ENCODE measurements around the gene TSPAN10. TPM values are rescaled to one million over a fixed set of nuclear protein-coding genes. Genes with fewer than 3 reads are reported as not detected.

The TSPAN10 gene
- total RNA-seq, 1 experiment from 2014 or later, result 1.7 TPM

DNA sequence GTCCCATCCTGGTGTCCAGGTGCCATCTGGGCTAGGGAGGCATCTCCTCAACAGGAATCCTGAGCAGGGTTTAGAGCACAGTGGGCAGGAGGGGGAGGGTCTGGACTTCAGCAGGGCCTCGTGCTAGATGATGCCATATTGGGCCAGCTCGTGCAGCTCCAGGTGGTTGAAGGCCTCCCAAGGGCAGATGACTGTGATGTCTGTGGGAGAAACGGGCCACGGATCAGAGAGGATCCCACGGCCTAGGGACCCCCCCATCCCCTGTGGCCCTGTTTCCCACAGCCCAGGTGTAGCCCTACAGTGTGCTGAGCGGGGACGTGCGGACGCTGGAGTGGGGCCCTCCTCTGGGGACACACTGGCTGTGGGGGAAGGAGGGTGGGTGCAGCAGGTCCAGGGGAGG lies 14.0 kb downstream of the TSPAN10 start:
- H3K4me1 ChIP-seq (ENCODE audit: low read length), result no peaks in the 10 kb centered on the region
- H4K20me1 ChIP-seq (ENCODE audit: insufficient read depth, low read depth, low read length), result no peaks in the 10 kb centered on the region
- no peak for DNase-seq
- no peak overlapping the region for H3K4me2 ChIP-seq (ENCODE audit: low read depth, low read length, poor library complexity, severe bottlenecking)
- no peaks in the 10 kb centered on the region for H3K79me2 ChIP-seq (ENCODE audit: low read length)
- H3K27me3 ChIP-seq (ENCODE audit: low read length), result no peaks in the 10 kb centered on the region
- no peak overlapping the region for H2AFZ ChIP-seq (ENCODE audit: low read length)
- H3K36me3 ChIP-seq (ENCODE audit: insufficient read depth, low read length), result no peaks in the 10 kb centered on the region
- H3K9me2 ChIP-seq (replicated peaks; ENCODE audit: insufficient read depth, low read length), result no peaks in the 10 kb centered on the region
- no peak overlapping the region for H3K4me3 ChIP-seq (ENCODE audit: low read length)
- H3K27ac ChIP-seq (ENCODE audit: low read length), result no peak overlapping the region
- H3K9ac ChIP-seq (ENCODE audit: low read length), result no peak overlapping the region
- H3K9me3 ChIP-seq (ENCODE audit: low read length), result no peaks in the 10 kb centered on the region

- H3K27me3 ChIP-seq (ENCODE audit: low read length), result no peaks in the 10 kb centered on the region
- H2AFZ ChIP-seq (ENCODE audit: low read length), result no peak overlapping the region
- no peaks in the 10 kb centered on the region for H3K9me2 ChIP-seq (replicated peaks; ENCODE audit: insufficient read depth, low read length)
- H3K27ac ChIP-seq (ENCODE audit: low read length), result no peak overlapping the region
- H3K4me1 ChIP-seq (ENCODE audit: low read length), result no peaks in the 10 kb centered on the region
- H3K36me3 ChIP-seq (ENCODE audit: insufficient read depth, low read length), result no peaks in the 10 kb centered on the region
- no peaks in the 10 kb centered on the region for H3K79me2 ChIP-seq (ENCODE audit: low read length)
- DNase-seq, result no peak
- no peak overlapping the region for H3K4me3 ChIP-seq (ENCODE audit: low read length)
- H3K9ac ChIP-seq (ENCODE audit: low read length), result no peak overlapping the region
- H4K20me1 ChIP-seq (ENCODE audit: insufficient read depth, low read depth, low read length), result no peaks in the 10 kb centered on the region
- H3K4me2 ChIP-seq (ENCODE audit: low read depth, low read length, poor library complexity, severe bottlenecking), result no peak overlapping the region
- no peaks in the 10 kb centered on the region for H3K9me3 ChIP-seq (ENCODE audit: low read length)
Observed at GRCh38 chr17:81651692-81652091, 14.7 kb downstream of the TSPAN10 start.

DNA sequence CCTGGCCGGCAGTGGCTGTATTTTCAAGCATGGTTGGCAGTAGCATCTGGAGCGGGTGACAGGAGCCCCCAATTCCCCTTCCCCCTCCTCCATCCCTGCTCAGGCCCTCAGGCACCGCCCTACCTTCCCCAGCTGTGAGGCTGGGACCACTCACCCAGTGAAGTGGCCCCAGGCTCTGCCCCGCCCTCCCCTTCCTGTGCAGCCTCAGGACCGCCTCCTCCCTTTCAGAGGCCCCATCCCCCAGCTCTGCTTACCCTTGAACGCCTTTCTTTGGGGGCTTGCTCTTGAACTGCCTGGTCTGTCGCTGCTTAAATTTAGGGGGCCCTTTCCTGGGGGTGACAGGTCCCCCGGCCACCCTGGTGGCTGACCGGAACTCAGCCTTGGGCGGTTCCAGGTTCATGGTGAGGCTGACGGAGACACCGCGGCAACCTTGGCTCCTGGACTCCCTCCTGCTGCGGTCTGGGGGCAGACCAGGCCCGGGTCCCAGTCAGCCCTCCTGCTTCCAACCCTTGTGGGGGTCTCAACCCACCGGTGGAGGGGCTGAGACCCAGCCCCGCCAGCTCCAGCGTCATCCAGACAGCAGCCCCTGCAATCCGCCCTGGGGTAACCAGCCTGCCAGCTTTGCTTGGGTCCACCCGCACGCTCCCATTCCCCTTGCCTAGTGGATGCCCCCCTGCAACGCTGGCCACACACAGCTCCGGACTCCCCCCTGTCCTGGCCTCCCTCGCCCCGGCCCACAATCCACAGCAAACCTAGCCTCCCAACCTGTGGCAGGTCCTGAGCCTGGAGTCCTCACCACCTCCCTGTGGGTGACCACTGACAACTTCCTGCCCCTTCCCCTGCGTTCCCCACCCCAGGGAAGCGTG lies 16.1 kb downstream of the TSPAN10 start:
- H3K9me2 ChIP-seq (replicated peaks; ENCODE audit: insufficient read depth, low read length), result no peaks in the 10 kb centered on the region
- H3K4me2 ChIP-seq (ENCODE audit: low read depth, low read length, poor library complexity, severe bottlenecking), result no peak overlapping the region
- no peak overlapping the region for H3K4me3 ChIP-seq (ENCODE audit: low read length)

GRCh38 chr17:81655378-81656117 lies 18.6 kb downstream of the TSPAN10 start:
- Histone ChIP-seq H3K9me3 (ENCODE audit: low read length) (no peaks in the 10 kb centered on the region), H2AFZ (ENCODE audit: low read length) (no peak overlapping the region), H3K36me3 (ENCODE audit: insufficient read depth, low read length) (no peaks in the 10 kb centered on the region), H3K4me3 (ENCODE audit: low read length) (no peak overlapping the region), H3K9me2 (replicated peaks; ENCODE audit: insufficient read depth, low read length) (no peaks in the 10 kb centered on the region), H3K79me2 (ENCODE audit: low read length) (no peaks in the 10 kb centered on the region), H3K27me3 (ENCODE audit: low read length) (no peaks in the 10 kb centered on the region), H4K20me1 (ENCODE audit: insufficient read depth, low read depth, low read length) (no peaks in the 10 kb centered on the region), H3K9ac (ENCODE audit: low read length) (no peak overlapping the region), H3K27ac (ENCODE audit: low read length) (no peak overlapping the region), H3K4me1 (ENCODE audit: low read length) (no peaks in the 10 kb centered on the region), H3K4me2 (ENCODE audit: low read depth, low read length, poor library complexity, severe bottlenecking) (no peak overlapping the region)
- no peak for DNase-seq

More for the DNA sequence above, 16.1 kb downstream of the TSPAN10 start:
- H3K27ac ChIP-seq (ENCODE audit: low read length), result no peak overlapping the region
- no peaks in the 10 kb centered on the region for H3K79me2 ChIP-seq (ENCODE audit: low read length)
- H3K4me1 ChIP-seq (ENCODE audit: low read length), result no peaks in the 10 kb centered on the region
- no peaks in the 10 kb centered on the region for H3K27me3 ChIP-seq (ENCODE audit: low read length)
- no peak overlapping the region for H2AFZ ChIP-seq (ENCODE audit: low read length)
- no peaks in the 10 kb centered on the region for H3K36me3 ChIP-seq (ENCODE audit: insufficient read depth, low read length)
- no peaks in the 10 kb centered on the region for H4K20me1 ChIP-seq (ENCODE audit: insufficient read depth, low read depth, low read length)
- H3K9me3 ChIP-seq (ENCODE audit: low read length), result no peaks in the 10 kb centered on the region
- H3K9ac ChIP-seq (ENCODE audit: low read length), result no peak overlapping the region
- DNase-seq, result no peak

- Histone ChIP-seq H3K27ac (ENCODE audit: low read length) (no peak within 1 kb of the TSS), H4K20me1 (ENCODE audit: insufficient read depth, low read depth, low read length) (no peaks in the 10 kb centered on the region), H3K9ac (ENCODE audit: low read length) (no peak within 1 kb of the TSS), H2AFZ (ENCODE audit: low read length) (no peak within 1 kb of the TSS), H3K27me3 (ENCODE audit: low read length) (no peaks in the 10 kb centered on the region), H3K4me2 (ENCODE audit: low read depth, low read length, poor library complexity, severe bottlenecking) (no peak within 1 kb of the TSS), H3K4me1 (ENCODE audit: low read length) (no peaks in the 10 kb centered on the region), H3K79me2 (ENCODE audit: low read length) (no peaks in the 10 kb centered on the region), H3K36me3 (ENCODE audit: insufficient read depth, low read length) (no peaks in the 10 kb centered on the region), H3K4me3 (ENCODE audit: low read length) (no peak within 1 kb of the TSS), H3K9me2 (replicated peaks; ENCODE audit: insufficient read depth, low read length) (no peaks in the 10 kb centered on the region), H3K9me3 (ENCODE audit: low read length) (no peaks in the 10 kb centered on the region)
- no peak for DNase-seq
Observed at GRCh38 chr17:81656118-81656743, 19.2 kb downstream of the TSPAN10 start, which contains the start of gene PDE6G. PDE6G (minus strand) TSS chr17:81656542; CDS start chr17:81653305, 3,237 bp downstream.

GRCh38 chr17:81656835-81657234 lies 19.8 kb downstream of the TSPAN10 start:
- Histone ChIP-seq H3K9ac (ENCODE audit: low read length) (no peak overlapping the region), H3K27ac (ENCODE audit: low read length) (no peak overlapping the region), H3K36me3 (ENCODE audit: insufficient read depth, low read length) (no peaks in the 10 kb centered on the region), H3K4me2 (ENCODE audit: low read depth, low read length, poor library complexity, severe bottlenecking) (no peak overlapping the region), H3K9me2 (replicated peaks; ENCODE audit: insufficient read depth, low read length) (no peaks in the 10 kb centered on the region), H3K4me1 (ENCODE audit: low read length) (no peaks in the 10 kb centered on the region), H3K27me3 (ENCODE audit: low read length) (no peaks in the 10 kb centered on the region), H3K79me2 (ENCODE audit: low read length) (no peaks in the 10 kb centered on the region), H3K4me3 (ENCODE audit: low read length) (no peak overlapping the region), H3K9me3 (ENCODE audit: low read length) (no peaks in the 10 kb centered on the region), H4K20me1 (ENCODE audit: insufficient read depth, low read depth, low read length) (no peaks in the 10 kb centered on the region), H2AFZ (ENCODE audit: low read length) (no peak overlapping the region)
- DNase-seq, result no peak

- no peaks in the 10 kb centered on the region for H3K79me2 ChIP-seq (ENCODE audit: low read length)
- no peak for DNase-seq
- H3K4me1 ChIP-seq (ENCODE audit: low read length), result no peaks in the 10 kb centered on the region
- no peak overlapping the region for H3K4me3 ChIP-seq (ENCODE audit: low read length)
- H2AFZ ChIP-seq (ENCODE audit: low read length), result no peak overlapping the region
- H3K27ac ChIP-seq (ENCODE audit: low read length), result no peak overlapping the region
- H3K36me3 ChIP-seq (ENCODE audit: insufficient read depth, low read length), result no peaks in the 10 kb centered on the region
- no peaks in the 10 kb centered on the region for H3K27me3 ChIP-seq (ENCODE audit: low read length)
- no peaks in the 10 kb centered on the region for H3K9me3 ChIP-seq (ENCODE audit: low read length)
- no peak overlapping the region for H3K4me2 ChIP-seq (ENCODE audit: low read depth, low read length, poor library complexity, severe bottlenecking)
- no peak overlapping the region for H3K9ac ChIP-seq (ENCODE audit: low read length)
- no peaks in the 10 kb centered on the region for H3K9me2 ChIP-seq (replicated peaks; ENCODE audit: insufficient read depth, low read length)
- no peaks in the 10 kb centered on the region for H4K20me1 ChIP-seq (ENCODE audit: insufficient read depth, low read depth, low read length)
Observed at GRCh38 chr17:81659038-81659437, 22.0 kb downstream of the TSPAN10 start.

DNA sequence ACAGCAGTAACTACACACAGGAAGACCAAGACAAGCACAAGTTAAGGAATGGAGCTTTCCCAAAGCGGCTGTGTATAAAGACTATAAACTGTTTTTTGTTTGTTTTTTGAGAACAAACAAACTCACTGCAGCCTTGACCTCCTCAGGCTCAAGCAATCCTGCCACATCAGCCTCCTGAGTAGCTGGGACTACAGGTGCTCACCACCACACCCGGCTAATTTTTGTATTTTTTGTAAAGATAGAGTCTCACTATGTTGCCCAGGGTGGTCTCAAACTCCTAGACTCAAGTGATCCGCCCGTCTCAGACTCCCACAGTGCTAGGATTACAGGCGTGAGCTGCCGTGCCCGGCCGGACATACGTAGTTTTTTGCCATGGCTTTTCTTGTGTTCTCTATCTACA lies 23.4 kb downstream of the TSPAN10 start:
- Histone ChIP-seq H3K36me3 (ENCODE audit: insufficient read depth, low read length) (peaks cover 13% of the 10 kb centered on the region; the same call in 1 of the 2 replicates), H3K79me2 (ENCODE audit: low read length) (peaks cover 7% of the 10 kb centered on the region), H3K4me2 (ENCODE audit: low read depth, low read length, poor library complexity, severe bottlenecking) (no peak overlapping the region), H3K27ac (ENCODE audit: low read length) (no peak overlapping the region), H3K4me3 (ENCODE audit: low read length) (no peak overlapping the region), H3K4me1 (ENCODE audit: low read length) (peaks cover 7% of the 10 kb centered on the region), H3K9me3 (ENCODE audit: low read length) (no peaks in the 10 kb centered on the region), H2AFZ (ENCODE audit: low read length) (no peak overlapping the region), H3K27me3 (ENCODE audit: low read length) (no peaks in the 10 kb centered on the region), H3K9me2 (replicated peaks; ENCODE audit: insufficient read depth, low read length) (no peaks in the 10 kb centered on the region), H4K20me1 (ENCODE audit: insufficient read depth, low read depth, low read length) (no peaks in the 10 kb centered on the region), H3K9ac (ENCODE audit: low read length) (no peak overlapping the region)
- DNase-seq, result no peak
